Muscle layer of duodenum (tissue), 2 donors: ENCODE data around the gene SGK1.

Source experiments
- H3K27ac ChIP-seq: one replicate; pipeline ENCODE4 v1.7.0; 2013; ENCODE audit warnings: mild to moderate bottlenecking, low read length
- H3K27me3 ChIP-seq: one replicate; pipeline ENCODE4 v1.7.0; 2013; ENCODE audit warnings: low read depth, mild to moderate bottlenecking, control low read depth, low read length
- H3K36me3 ChIP-seq, 2 donors: one replicate each; pipeline ENCODE4 v1.7.0; 2013; ENCODE audit warnings: low read length in 2 of 2, control low read depth in 1 of 2, mild to moderate bottlenecking in 1 of 2; ENCODE audit not compliant: insufficient read depth in 2 of 2, control insufficient read depth in 1 of 2
- H3K4me1 ChIP-seq, 2 donors: one replicate each; pipeline ENCODE4 v1.7.0; 2013; ENCODE audit warnings: low read length in 2 of 2, mild to moderate bottlenecking in 2 of 2, control low read depth in 1 of 2, moderate library complexity in 1 of 2; ENCODE audit not compliant: insufficient read depth in 2 of 2, control insufficient read depth in 1 of 2
- H3K4me3 ChIP-seq, 2 donors: one replicate each; pipeline ENCODE4 v1.7.0; 2013; ENCODE audit warnings: low read length in 2 of 2, low read depth in 1 of 2, mild to moderate bottlenecking in 1 of 2
- H3K9me3 ChIP-seq, 2 donors: one replicate each; pipeline ENCODE4 v1.7.0; 2013; ENCODE audit warnings: low read length in 2 of 2, control low read depth in 1 of 2, mild to moderate bottlenecking in 1 of 2; ENCODE audit not compliant: control insufficient read depth in 1 of 2
- donor health status: healthy.

The SGK1 gene

GRCh38 chr6:134173936-134174671 lies 143.8 kb downstream of the SGK1 start:
- Histone ChIP-seq H3K4me3 (peak overlapping the region; percentile 84 to 98), H3K36me3 (peaks cover 33 to 40% of the 10 kb centered on the region in 2 donors), H3K27ac (peak overlapping the region; percentile 97), H3K27me3 (no peaks in the 10 kb centered on the region), H3K4me1 (peaks cover 0 to 18% of the 10 kb centered on the region in 2 donors), H3K9me3 (no peaks in the 10 kb centered on the region)

GRCh38 chr6:134173366-134173725 lies 144.6 kb downstream of the SGK1 start:
- Histone ChIP-seq H3K27ac (peak overlapping the region; percentile 97), H3K4me1 (peaks cover 0 to 15% of the 10 kb centered on the region in 2 donors), H3K27me3 (no peaks in the 10 kb centered on the region), H3K4me3 (peak overlapping the region; percentile 84 to 98), H3K9me3 (no peaks in the 10 kb centered on the region), H3K36me3 (peaks cover 33 to 45% of the 10 kb centered on the region in 2 donors)

GRCh38 chr6:134172706-134173365 lies 145.1 kb downstream of the SGK1 start:
- Histone ChIP-seq H3K36me3 (peaks cover 33 to 45% of the 10 kb centered on the region in 2 donors), H3K4me3 (peak overlapping the region; percentile 84 to 98), H3K27ac (peak overlapping the region; percentile 97), H3K9me3 (no peaks in the 10 kb centered on the region), H3K27me3 (no peaks in the 10 kb centered on the region), H3K4me1 (peaks cover 0 to 15% of the 10 kb centered on the region in 2 donors)

GRCh38 chr6:134172020-134172705 lies 145.7 kb downstream of the SGK1 start:
- H3K36me3 ChIP-seq = peaks cover 33 to 45% of the 10 kb centered on the region in 2 donors
- no peaks in the 10 kb centered on the region for H3K27me3 ChIP-seq
- H3K27ac ChIP-seq = peak overlapping the region; percentile 97
- H3K4me1 ChIP-seq = peaks cover 0 to 15% of the 10 kb centered on the region in 2 donors
- no peaks in the 10 kb centered on the region for H3K9me3 ChIP-seq
- H3K4me3 ChIP-seq = peak overlapping the region; percentile 84 to 98

- Histone ChIP-seq H3K4me1 (peaks cover 0 to 15% of the 10 kb centered on the region in 2 donors), H3K27ac (no peak overlapping the region), H3K4me3 (peak overlapping the region; percentile 84 to 98), H3K27me3 (no peaks in the 10 kb centered on the region), H3K9me3 (no peaks in the 10 kb centered on the region), H3K36me3 (peaks cover 33 to 45% of the 10 kb centered on the region in 2 donors)
Measured at GRCh38 chr6:134171517-134171916, 146.4 kb downstream of the SGK1 start.

GRCh38 chr6:134170844-134171243 lies 147.1 kb downstream of the SGK1 start:
- Histone ChIP-seq H3K4me1 (peaks cover 0 to 11% of the 10 kb centered on the region in 2 donors), H3K27me3 (no peaks in the 10 kb centered on the region), H3K27ac (no peak overlapping the region), H3K9me3 (no peaks in the 10 kb centered on the region), H3K36me3 (peaks cover 33 to 45% of the 10 kb centered on the region in 2 donors), H3K4me3 (peak overlapping the region in 1 of 2 donors; percentile 35)

- Histone ChIP-seq H3K4me3 (no peak overlapping the region), H3K9me3 (no peaks in the 10 kb centered on the region), H3K27ac (no peak overlapping the region), H3K4me1 (peaks cover 0 to 8% of the 10 kb centered on the region in 2 donors), H3K36me3 (peaks cover 28 to 45% of the 10 kb centered on the region in 2 donors), H3K27me3 (no peaks in the 10 kb centered on the region)
Measured at GRCh38 chr6:134169871-134170486, 147.9 kb downstream of the SGK1 start.

- Histone ChIP-seq H3K4me3 (no peak overlapping the region), H3K36me3 (peaks cover 27 to 45% of the 10 kb centered on the region in 2 donors), H3K27me3 (no peaks in the 10 kb centered on the region), H3K27ac (no peak overlapping the region), H3K9me3 (no peaks in the 10 kb centered on the region), H3K4me1 (peaks cover 0 to 8% of the 10 kb centered on the region in 2 donors)
Measured at GRCh38 chr6:134168590-134169208, 149.2 kb downstream of the SGK1 start.

- no peak overlapping the region for H3K4me3 ChIP-seq
- H3K9me3 ChIP-seq = no peaks in the 10 kb centered on the region
- peaks cover 19 to 27% of the 10 kb centered on the region in 2 donors for H3K36me3 ChIP-seq
- no peak overlapping the region for H3K27ac ChIP-seq
- H3K27me3 ChIP-seq = no peaks in the 10 kb centered on the region
- H3K4me1 ChIP-seq = no peaks in the 10 kb centered on the region
Measured at GRCh38 chr6:134166511-134167261, 151.2 kb downstream of the SGK1 start.

- Histone ChIP-seq H3K36me3 (peaks cover 9 to 17% of the 10 kb centered on the region in 2 donors), H3K27ac (no peak overlapping the region), H3K9me3 (no peaks in the 10 kb centered on the region), H3K4me1 (no peaks in the 10 kb centered on the region), H3K27me3 (no peaks in the 10 kb centered on the region), H3K4me3 (no peak overlapping the region)
Measured at GRCh38 chr6:134165561-134166201, 152.2 kb downstream of the SGK1 start.
